DOHH2 (cell line): Measurements from ENCODE around the gene SCAPER.

Experiments
- H3F3A ChIP-seq: fragments of 200-600 bp; sonication (generic), shearing (Covaris generic); 2 replicates; pipeline ENCODE4 v1.6.0; 2016; ENCODE audit warnings: antibody characterized with exemption, mild to moderate bottlenecking; ENCODE audit not compliant: control insufficient read depth, insufficient read depth
- H3K27ac ChIP-seq: fragments of 200-600 bp; sonication (generic); 2 replicates; pipeline ENCODE4 v1.5.1; 2014; ENCODE audit warnings: low read depth, mild to moderate bottlenecking, low read length, moderate library complexity
- H3K27me3 ChIP-seq: fragments of 200-600 bp; sonication (generic); 2 replicates; pipeline ENCODE4 v1.6.1; 2014; ENCODE audit warnings: mild to moderate bottlenecking, low read length, mixed read lengths; ENCODE audit not compliant: control insufficient read depth
- H3K36me3 ChIP-seq: fragments of 200-600 bp; sonication (generic); 2 replicates; pipeline ENCODE4 v1.6.1; 2014; ENCODE audit warnings: mild to moderate bottlenecking, low read length, moderate library complexity, mixed read lengths; ENCODE audit not compliant: control insufficient read depth
- H3K4me1 ChIP-seq: fragments of 200-600 bp; sonication (generic); 2 replicates; pipeline ENCODE4 v1.6.1; 2014; ENCODE audit warnings: mild to moderate bottlenecking, low read length, mixed read lengths; ENCODE audit not compliant: control insufficient read depth
- H3K4me2 ChIP-seq: fragments of 200-600 bp; sonication (generic); 2 replicates; pipeline ENCODE4 v1.6.0; 2014; ENCODE audit warnings: mild to moderate bottlenecking, low read length, moderate library complexity
- H3K4me3 ChIP-seq: fragments of 200-600 bp; sonication (generic); 2 replicates; pipeline ENCODE4 v1.5.1; 2014; ENCODE audit warnings: mild to moderate bottlenecking, low read length, mixed read lengths
- H3K79me2 ChIP-seq: fragments of 200-600 bp; sonication (generic); 2 replicates; pipeline ENCODE4 v1.6.1; 2014; ENCODE audit warnings: mild to moderate bottlenecking, low read length, mixed read lengths; ENCODE audit not compliant: control insufficient read depth
- H3K9me2 ChIP-seq: fragments of 200-600 bp; sonication (generic); replicated peaks from 2 replicates; pipeline ENCODE4 v1.6.1; 2014; ENCODE audit warnings: mild to moderate bottlenecking, low read length, mixed read lengths; ENCODE audit not compliant: control insufficient read depth
- H3K9me3 ChIP-seq: fragments of 200-600 bp; sonication (generic); 2 replicates; pipeline ENCODE4 v1.6.1; 2014; ENCODE audit warnings: antibody characterized with exemption, low read length, mixed read lengths; ENCODE audit not compliant: control insufficient read depth, insufficient read depth
- H4K20me1 ChIP-seq: fragments of 200-600 bp; sonication (generic); 2 replicates; pipeline ENCODE4 v1.6.0; 2014; ENCODE audit warnings: low read depth, mild to moderate bottlenecking, antibody characterized with exemption, low read length, moderate library complexity; ENCODE audit not compliant: control insufficient read depth, insufficient read depth
- CTCF ChIP-seq: fragments of 200-600 bp; sonication (generic); IDR thresholded peaks from one replicate; pipeline ENCODE4 v1.5.1; 2014; ENCODE audit warnings: antibody characterized with exemption, mild to moderate bottlenecking, low read depth, low read length; ENCODE audit not compliant: poor library complexity, severe bottlenecking
- EZH2phosphoT487 ChIP-seq: fragments of 200-600 bp; sonication (generic); IDR thresholded peaks from 2 replicates; pipeline ENCODE4 v1.6.1; 2017; ENCODE audit warnings: borderline replicate concordance, mild to moderate bottlenecking, antibody characterized with exemption, low read length, moderate library complexity, mixed read lengths

Gene SCAPER

DNA sequence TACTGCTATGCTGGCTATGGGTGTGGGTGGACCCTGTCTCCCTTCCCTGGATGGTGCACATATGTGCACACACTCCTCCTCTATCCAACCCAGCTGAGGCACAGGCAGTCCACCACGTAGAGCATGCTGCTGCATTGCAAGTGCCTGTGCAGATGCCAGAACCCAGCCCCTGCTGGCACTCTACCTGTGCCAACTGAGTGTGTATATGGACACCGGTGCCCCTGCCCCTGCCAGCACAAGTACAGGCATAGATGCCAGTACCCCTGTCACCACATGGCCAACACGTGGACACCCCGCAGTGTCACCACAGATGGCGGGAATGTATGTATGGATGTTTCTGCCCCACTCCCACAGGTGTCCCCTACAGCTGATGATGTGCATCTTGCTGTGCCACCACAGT, 352.0 kb downstream of the SCAPER start:
- H3K27ac ChIP-seq, result no peak overlapping the region
- H3K4me2 ChIP-seq, result no peak overlapping the region
- H3K9me2 ChIP-seq, result no peaks in the 10 kb centered on the region
- no peaks in the 10 kb centered on the region; the same call in 1 of the 2 replicates for H3K4me1 ChIP-seq
- H4K20me1 ChIP-seq, result no peaks in the 10 kb centered on the region
- H3K9me3 ChIP-seq, result no peaks in the 10 kb centered on the region; the same call in 1 of the 2 replicates
- no peaks in the 10 kb centered on the region for H3F3A ChIP-seq
- H3K36me3 ChIP-seq, result no peaks in the 10 kb centered on the region
- no peaks in the 10 kb centered on the region for H3K27me3 ChIP-seq
- TF ChIP-seq EZH2phosphoT487 (no peak), CTCF (no peak)
- no peaks in the 10 kb centered on the region for H3K79me2 ChIP-seq
- no peak overlapping the region for H3K4me3 ChIP-seq

DNA sequence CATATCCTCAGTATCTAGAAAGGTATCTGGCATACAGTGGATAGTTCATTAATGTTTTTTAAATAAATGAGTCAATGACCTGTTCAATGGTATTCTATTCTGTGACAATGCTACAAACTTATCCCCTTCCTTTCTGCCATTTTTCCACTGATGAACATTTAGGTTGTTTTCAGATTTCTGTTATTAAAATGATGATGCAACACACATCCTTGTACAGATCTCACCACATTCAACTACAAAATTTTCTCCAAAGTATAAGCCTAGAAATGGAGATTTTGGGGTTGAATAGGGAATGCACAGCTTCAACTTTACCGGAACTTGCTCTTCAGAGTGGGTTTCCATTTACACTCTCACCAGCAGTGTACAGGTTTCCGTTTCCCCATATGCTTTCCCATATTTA, 358.3 kb downstream of the SCAPER start:
- Histone ChIP-seq H3K4me3 (no peak overlapping the region), H3K27me3 (no peaks in the 10 kb centered on the region), H3K27ac (no peak overlapping the region)

GRCh38 chr15:76533995-76534394, 371.1 kb downstream of the SCAPER start:
- Histone ChIP-seq H3K79me2 (no peaks in the 10 kb centered on the region), H3K27me3 (no peaks in the 10 kb centered on the region), H3K27ac (no peak overlapping the region), H3K4me3 (no peak overlapping the region), H3K36me3 (no peaks in the 10 kb centered on the region), H4K20me1 (no peaks in the 10 kb centered on the region), H3K9me3 (no peaks in the 10 kb centered on the region), H3K4me1 (0 out of 2 replicates have a peak, but pooled peaks cover 3% of the 10 kb centered on the region), H3F3A (no peaks in the 10 kb centered on the region), H3K9me2 (no peaks in the 10 kb centered on the region), H3K4me2 (no peak overlapping the region)
- TF ChIP-seq EZH2phosphoT487, result no peak
- no peak for TF ChIP-seq CTCF

More for the DNA sequence above, 358.3 kb downstream of the SCAPER start:
- H3F3A ChIP-seq, result no peaks in the 10 kb centered on the region
- H3K36me3 ChIP-seq, result no peaks in the 10 kb centered on the region
- no peaks in the 10 kb centered on the region for H3K79me2 ChIP-seq
- no peaks in the 10 kb centered on the region; the same call in 1 of the 2 replicates for H3K4me1 ChIP-seq
- no peaks in the 10 kb centered on the region for H4K20me1 ChIP-seq
- no peaks in the 10 kb centered on the region for H3K9me2 ChIP-seq
- H3K9me3 ChIP-seq, result no peaks in the 10 kb centered on the region; the same call in 1 of the 2 replicates
- H3K4me2 ChIP-seq, result no peak overlapping the region
- TF ChIP-seq EZH2phosphoT487 (no peak), CTCF (no peak)
